ENCODE measurements around the gene CCDC27.

The CCDC27 gene

DNA sequence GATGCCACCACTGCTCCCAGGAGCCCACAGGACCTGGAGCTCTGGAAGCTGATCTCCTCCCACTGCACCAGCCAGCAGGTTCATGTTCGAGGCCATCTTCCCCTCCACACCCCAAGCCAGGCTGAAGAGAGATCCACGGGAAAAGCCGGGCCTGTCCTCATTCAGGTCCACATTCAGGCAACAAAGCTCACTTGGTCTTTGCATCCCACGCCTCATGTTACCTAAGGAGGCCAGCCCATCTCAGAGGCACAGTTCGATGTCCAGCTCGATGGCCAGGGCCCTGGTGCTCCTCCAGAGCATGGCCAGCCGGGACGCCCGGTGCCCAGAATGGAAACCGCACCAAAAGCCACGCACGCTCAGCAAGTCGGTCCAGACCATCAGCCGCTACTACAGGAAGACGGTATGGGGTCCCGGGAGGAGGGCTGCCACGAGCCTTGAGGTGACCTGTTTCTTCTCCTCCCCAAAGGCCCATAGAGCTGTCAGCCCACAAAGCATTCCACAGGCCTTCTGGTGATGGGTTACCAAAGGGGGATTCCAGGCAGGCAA, at the start of gene CCDC27:
CCDC27 (plus strand) TSS at position 51 of the 546 bp plus-strand sequence; CDS start at position 83, 32 bp downstream.
- no peaks in the 10 kb centered on the region for H3K36me3 ChIP-seq (ENCODE audit: control insufficient read depth, insufficient read depth, low read length)
- H3K9ac ChIP-seq = no peak within 1 kb of the TSS
- no peaks in the 10 kb centered on the region for H3K79me2 ChIP-seq
- no peak within 1 kb of the TSS for H3K4me2 ChIP-seq (ENCODE audit: low read length)
- no peak within 1 kb of the TSS for H3K27ac ChIP-seq
- TF ChIP-seq, protein P1, sequence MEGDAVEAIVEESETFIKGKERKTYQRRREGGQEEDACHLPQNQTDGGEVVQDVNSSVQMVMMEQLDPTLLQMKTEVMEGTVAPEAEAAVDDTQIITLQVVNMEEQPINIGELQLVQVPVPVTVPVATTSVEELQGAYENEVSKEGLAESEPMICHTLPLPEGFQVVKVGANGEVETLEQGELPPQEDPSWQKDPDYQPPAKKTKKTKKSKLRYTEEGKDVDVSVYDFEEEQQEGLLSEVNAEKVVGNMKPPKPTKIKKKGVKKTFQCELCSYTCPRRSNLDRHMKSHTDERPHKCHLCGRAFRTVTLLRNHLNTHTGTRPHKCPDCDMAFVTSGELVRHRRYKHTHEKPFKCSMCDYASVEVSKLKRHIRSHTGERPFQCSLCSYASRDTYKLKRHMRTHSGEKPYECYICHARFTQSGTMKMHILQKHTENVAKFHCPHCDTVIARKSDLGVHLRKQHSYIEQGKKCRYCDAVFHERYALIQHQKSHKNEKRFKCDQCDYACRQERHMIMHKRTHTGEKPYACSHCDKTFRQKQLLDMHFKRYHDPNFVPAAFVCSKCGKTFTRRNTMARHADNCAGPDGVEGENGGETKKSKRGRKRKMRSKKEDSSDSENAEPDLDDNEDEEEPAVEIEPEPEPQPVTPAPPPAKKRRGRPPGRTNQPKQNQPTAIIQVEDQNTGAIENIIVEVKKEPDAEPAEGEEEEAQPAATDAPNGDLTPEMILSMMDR (IDR thresholded peaks at IDR 0.05) = no peak
- H2AFZ ChIP-seq = no peak within 1 kb of the TSS
- H3K9me3 ChIP-seq (ENCODE audit: control insufficient read depth, low read length) = no peaks in the 10 kb centered on the region
- no peak within 1 kb of the TSS for H3K4me3 ChIP-seq (ENCODE audit: low read depth, low read length)
- no peaks in the 10 kb centered on the region for H3K4me1 ChIP-seq
- no peaks in the 10 kb centered on the region for H3K27me3 ChIP-seq (ENCODE audit: control insufficient read depth, insufficient read depth, low read length)

DNA sequence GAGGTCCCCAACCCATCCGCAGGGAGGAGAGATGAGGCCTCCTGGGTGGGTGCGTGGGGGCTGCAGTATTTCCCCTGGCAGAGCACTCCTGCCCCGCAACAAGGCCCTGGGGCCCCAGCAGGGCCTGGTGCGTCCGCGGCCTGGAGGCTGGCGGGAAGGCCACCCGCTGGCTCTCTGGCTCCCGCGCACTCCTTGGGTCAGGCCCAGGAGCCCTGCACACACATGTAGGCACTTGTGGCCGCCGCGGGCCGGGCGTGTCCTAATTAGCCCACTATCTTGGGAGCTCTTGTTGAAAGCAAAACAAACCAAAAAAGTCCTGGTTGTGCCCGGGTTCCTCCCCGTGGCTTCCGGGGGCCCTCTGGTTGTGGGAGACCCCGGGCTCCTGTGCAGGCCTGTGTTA, 49.7 kb upstream of the CCDC27 start:
- no peak overlapping the region for H3K9ac ChIP-seq
- no peaks in the 10 kb centered on the region for H3K36me3 ChIP-seq (ENCODE audit: control insufficient read depth, insufficient read depth, low read length)
- no peaks in the 10 kb centered on the region for H3K27me3 ChIP-seq (ENCODE audit: control insufficient read depth, insufficient read depth, low read length)
- H3K79me2 ChIP-seq = no peaks in the 10 kb centered on the region
- H3K4me3 ChIP-seq (ENCODE audit: low read depth, low read length) = no peak overlapping the region
- no peak overlapping the region for H2AFZ ChIP-seq
- H3K9me3 ChIP-seq (ENCODE audit: control insufficient read depth, low read length) = no peaks in the 10 kb centered on the region
- no peaks in the 10 kb centered on the region for H3K4me1 ChIP-seq
- TF ChIP-seq, protein P1 (IDR thresholded peaks at IDR 0.05) = no peak
- no peak overlapping the region for H3K4me2 ChIP-seq (ENCODE audit: low read length)
- H3K27ac ChIP-seq = no peak overlapping the region

DNA sequence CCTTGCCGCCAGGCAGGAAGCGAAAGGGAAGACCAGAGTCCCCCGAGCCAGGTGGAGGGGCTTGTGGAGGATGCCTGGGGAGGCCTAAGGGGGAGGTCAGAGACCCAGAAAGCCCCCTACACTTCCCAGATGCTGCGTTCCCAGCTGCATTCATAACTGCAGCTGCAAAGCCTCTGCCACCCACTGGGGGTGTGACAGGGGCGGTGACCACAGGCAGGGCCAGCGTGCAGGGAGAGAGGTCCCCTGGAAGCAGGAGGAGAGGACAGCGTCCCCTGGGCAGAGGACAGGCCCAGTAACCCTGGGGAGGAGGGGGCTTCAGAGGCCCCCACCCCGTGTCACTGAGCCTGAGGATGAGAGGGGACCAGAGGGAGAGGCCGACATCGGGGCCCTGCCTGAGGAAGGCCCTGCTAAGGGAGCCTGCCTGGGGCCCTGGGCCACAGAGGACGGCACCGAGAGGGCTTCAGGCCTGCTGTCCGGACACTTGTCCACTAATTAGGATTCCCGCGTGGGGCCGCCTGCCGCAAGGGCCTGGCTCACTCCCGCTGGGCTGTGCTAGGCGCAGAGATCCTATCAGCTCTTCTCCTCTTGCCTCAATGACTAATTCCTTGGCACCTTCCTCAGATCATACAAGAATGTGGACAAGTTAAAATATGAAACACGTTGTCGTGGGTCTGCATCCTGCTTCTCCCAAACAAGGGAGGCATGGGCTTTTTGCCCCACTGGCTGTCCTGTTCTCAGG, 49.1 kb upstream of the CCDC27 start:
- Histone ChIP-seq H3K4me3 (ENCODE audit: low read depth, low read length) (no peak overlapping the region), H3K4me2 (ENCODE audit: low read length) (no peak overlapping the region), H3K9ac (no peak overlapping the region), H2AFZ (no peak overlapping the region), H3K79me2 (no peaks in the 10 kb centered on the region), H3K27me3 (ENCODE audit: control insufficient read depth, insufficient read depth, low read length) (no peaks in the 10 kb centered on the region), H3K4me1 (no peaks in the 10 kb centered on the region), H3K9me3 (ENCODE audit: control insufficient read depth, low read length) (no peaks in the 10 kb centered on the region), H3K27ac (no peak overlapping the region), H3K36me3 (ENCODE audit: control insufficient read depth, insufficient read depth, low read length) (no peaks in the 10 kb centered on the region)
- TF ChIP-seq, protein P1 (IDR thresholded peaks at IDR 0.05) = no peak

DNA sequence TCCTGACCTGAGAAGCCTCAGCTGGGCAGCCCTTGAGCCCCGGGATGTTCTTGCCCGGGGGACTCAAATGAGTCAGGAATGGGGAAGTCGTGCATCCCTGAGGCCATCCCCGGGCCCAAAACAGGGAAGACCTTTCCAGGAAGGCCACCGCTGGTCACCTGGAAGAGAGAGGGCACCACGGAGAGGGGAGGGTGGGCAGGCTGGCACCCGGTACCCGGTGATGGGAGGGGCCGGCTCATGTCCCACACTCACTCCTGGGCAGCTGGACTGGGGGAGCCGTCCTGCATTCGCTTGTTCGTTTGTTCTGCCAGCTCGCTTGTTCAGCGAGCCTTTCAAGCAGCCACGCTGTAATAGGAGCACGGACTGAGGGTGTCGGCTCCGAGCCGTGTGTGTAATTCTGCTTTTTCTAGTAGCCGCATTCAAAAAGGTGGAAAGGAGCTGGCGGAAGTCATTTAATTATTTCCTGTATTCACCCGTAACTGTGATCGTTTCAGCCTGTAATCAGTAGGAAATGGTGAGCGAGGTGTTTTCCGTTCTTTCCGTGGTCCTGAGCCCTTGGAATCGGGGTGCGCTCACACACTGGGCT, 48.4 kb upstream of the CCDC27 start:
- H2AFZ ChIP-seq = no peak overlapping the region
- no peaks in the 10 kb centered on the region for H3K36me3 ChIP-seq (ENCODE audit: control insufficient read depth, insufficient read depth, low read length)
- TF ChIP-seq, protein P1 (IDR thresholded peaks at IDR 0.05) = no peak
- no peaks in the 10 kb centered on the region for H3K9me3 ChIP-seq (ENCODE audit: control insufficient read depth, low read length)
- H3K9ac ChIP-seq = no peak overlapping the region
- H3K27me3 ChIP-seq (ENCODE audit: control insufficient read depth, insufficient read depth, low read length) = no peaks in the 10 kb centered on the region
- no peak overlapping the region for H3K4me2 ChIP-seq (ENCODE audit: low read length)
- no peaks in the 10 kb centered on the region for H3K4me1 ChIP-seq
- no peak overlapping the region for H3K4me3 ChIP-seq (ENCODE audit: low read depth, low read length)
- no peak overlapping the region for H3K27ac ChIP-seq
- no peaks in the 10 kb centered on the region for H3K79me2 ChIP-seq
